ENCODE results near the gene TET2. TPM values are rescaled to one million over a fixed set of nuclear protein-coding genes. Genes with fewer than 3 reads are reported as not detected.

TET2 gene
- total RNA-seq, 4 donors from 2014 or later, result 22.0 to 31.5 (median 28.0) TPM

DNA sequence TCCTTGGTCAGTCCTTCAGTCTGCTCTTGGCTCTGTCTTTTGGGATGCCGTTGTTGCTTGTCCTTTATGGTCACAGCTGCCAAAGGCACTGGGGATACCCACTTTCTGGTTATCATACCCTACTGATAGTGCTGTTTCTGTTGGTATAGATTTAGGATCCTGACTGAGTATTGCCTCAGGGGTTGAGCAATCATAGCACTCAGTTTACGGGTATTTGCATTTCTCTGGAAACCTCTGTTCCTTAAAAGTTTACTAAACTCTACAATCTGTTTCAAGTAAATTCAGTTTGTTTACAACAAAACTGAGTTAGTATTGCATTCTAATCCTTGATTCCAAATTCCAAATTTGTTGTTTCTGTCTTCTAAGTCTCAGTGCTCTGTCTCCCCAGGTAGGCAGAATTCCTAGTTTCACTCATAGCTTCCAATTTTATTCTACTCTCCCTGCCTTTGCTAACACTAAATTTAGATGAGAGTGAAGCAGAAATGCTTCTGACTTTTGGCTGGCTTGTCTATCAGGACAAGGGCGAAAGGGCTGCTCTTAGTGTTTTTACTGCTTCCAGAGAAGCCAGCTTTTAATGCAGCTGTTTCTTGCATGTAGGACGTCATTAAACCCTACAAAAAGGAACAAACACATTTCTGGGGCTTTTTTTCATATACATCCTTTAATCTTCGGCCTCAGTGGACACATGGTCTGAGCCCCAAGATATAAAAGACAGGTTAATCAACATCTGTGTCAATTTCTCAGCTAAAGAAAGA, 17.2 kb upstream of the TET2 start:
- Histone ChIP-seq H3K4me3 (no peak overlapping the region), H3K36me3 (no peaks in the 10 kb centered on the region), H3K9me3 (no peaks in the 10 kb centered on the region), H3K27me3 (no peaks in the 10 kb centered on the region), H3K27ac (replicated peaks in 1 of 4) (no peak overlapping the region), H3K4me1 (no peaks in the 10 kb centered on the region)
- DNase-seq (ENCODE audit: extremely low spot score), result no peak
- no peak for TF ChIP-seq EP300 (IDR thresholded peaks at IDR 0.05)
- TF ChIP-seq POLR2A (IDR thresholded peaks at IDR 0.05; ENCODE audit: low read depth), result no peak
- TF ChIP-seq, protein P1, sequence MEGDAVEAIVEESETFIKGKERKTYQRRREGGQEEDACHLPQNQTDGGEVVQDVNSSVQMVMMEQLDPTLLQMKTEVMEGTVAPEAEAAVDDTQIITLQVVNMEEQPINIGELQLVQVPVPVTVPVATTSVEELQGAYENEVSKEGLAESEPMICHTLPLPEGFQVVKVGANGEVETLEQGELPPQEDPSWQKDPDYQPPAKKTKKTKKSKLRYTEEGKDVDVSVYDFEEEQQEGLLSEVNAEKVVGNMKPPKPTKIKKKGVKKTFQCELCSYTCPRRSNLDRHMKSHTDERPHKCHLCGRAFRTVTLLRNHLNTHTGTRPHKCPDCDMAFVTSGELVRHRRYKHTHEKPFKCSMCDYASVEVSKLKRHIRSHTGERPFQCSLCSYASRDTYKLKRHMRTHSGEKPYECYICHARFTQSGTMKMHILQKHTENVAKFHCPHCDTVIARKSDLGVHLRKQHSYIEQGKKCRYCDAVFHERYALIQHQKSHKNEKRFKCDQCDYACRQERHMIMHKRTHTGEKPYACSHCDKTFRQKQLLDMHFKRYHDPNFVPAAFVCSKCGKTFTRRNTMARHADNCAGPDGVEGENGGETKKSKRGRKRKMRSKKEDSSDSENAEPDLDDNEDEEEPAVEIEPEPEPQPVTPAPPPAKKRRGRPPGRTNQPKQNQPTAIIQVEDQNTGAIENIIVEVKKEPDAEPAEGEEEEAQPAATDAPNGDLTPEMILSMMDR (IDR thresholded peaks at IDR 0.05), result no peak
- TF ChIP-seq POLR2AphosphoS5 (IDR thresholded peaks at IDR 0.05), result no peak
- WGBS, result 78% methylated on average over 5 of the region's 5 CpGs
- intact Hi-C loops (cut with DNase I), result no loop called here

DNA sequence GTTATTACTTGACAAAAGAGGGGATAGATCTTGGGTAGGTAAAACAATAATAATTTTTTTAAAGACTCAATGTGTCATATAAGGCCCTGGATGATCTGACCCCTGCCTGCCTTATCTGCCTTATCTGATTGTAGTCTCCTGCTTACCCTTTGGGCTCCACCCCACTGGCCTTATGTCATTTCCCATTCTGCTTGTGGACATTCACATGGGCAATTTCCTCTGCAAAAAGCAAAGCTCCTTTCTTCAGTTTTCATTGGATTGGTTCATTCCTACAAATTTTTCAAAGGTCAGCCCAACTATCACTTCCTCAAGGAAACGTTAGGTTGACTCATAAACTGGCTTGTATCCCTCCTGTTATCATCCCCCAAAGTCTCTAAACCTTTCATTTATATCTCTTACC, 15.7 kb upstream of the TET2 start:
- Histone ChIP-seq H3K9me3 (no peaks in the 10 kb centered on the region), H3K36me3 (no peaks in the 10 kb centered on the region), H3K4me1 (no peaks in the 10 kb centered on the region), H3K27me3 (no peaks in the 10 kb centered on the region), H3K27ac (replicated peaks in 1 of 4) (no peak overlapping the region), H3K4me3 (no peak overlapping the region)
- no peak for TF ChIP-seq EP300 (IDR thresholded peaks at IDR 0.05)
- no peak for TF ChIP-seq POLR2A (IDR thresholded peaks at IDR 0.05; ENCODE audit: low read depth)
- TF ChIP-seq, protein P1 (IDR thresholded peaks at IDR 0.05), result no peak
- no peak for TF ChIP-seq POLR2AphosphoS5 (IDR thresholded peaks at IDR 0.05)
- intact Hi-C loops (cut with DNase I), result no loop called here
- no peak for DNase-seq (ENCODE audit: extremely low spot score)
- 64% methylated on average over 1 of the region's 1 CpG for WGBS

DNA sequence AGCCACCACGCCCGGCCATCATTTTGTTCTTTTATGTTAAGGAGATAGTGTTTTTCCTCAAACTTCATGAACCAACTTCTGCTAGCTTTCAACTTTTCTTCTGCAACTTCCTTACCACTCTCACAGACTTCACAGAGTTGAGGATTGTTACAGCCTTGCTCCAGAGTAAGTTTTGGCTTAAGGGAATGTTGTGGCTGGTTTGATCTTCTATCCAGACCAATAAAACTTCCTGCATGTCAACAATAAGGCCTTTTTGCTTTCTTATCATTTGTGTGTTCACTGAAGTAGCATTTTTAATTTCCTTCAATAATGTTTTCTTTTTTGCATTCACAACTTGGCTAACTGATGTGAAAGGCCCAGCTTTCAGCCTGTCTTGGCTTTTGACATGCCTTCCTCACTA, 12.7 kb upstream of the TET2 start:
- no peaks in the 10 kb centered on the region for H3K9me3 ChIP-seq
- WGBS, result 95% methylated on average over 2 of the region's 2 CpGs
- TF ChIP-seq, protein P1 (IDR thresholded peaks at IDR 0.05), result no peak
- TF ChIP-seq POLR2A (IDR thresholded peaks at IDR 0.05; ENCODE audit: low read depth) (no peak), POLR2AphosphoS5 (IDR thresholded peaks at IDR 0.05) (no peak), EP300 (IDR thresholded peaks at IDR 0.05) (no peak)
- no peaks in the 10 kb centered on the region for H3K36me3 ChIP-seq
- no peak overlapping the region for H3K4me3 ChIP-seq
- no peak overlapping the region for H3K27ac ChIP-seq (replicated peaks in 1 of 4)
- no peaks in the 10 kb centered on the region for H3K27me3 ChIP-seq
- no peaks in the 10 kb centered on the region for H3K4me1 ChIP-seq
- DNase-seq (ENCODE audit: extremely low spot score), result no peak
- intact Hi-C loops (cut with DNase I), result no loop called here

DNA sequence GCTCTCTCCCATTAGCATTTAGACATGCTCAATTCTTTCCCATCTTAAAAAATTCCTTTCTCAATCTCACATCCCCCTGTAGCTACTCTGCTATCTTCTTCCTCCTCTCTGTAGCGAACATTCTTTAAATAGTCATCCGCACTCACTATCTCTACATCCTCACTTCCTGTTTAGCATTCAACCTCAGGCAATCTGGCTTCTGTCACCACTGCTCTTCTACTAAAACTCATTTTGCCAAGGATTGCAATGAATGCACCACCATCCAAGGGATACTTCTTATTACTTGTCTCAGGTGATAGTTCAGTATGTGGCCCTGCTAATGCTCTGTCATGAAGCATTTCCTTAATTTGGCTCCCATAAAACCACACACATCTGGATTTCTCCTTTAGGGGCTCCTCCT, 10.9 kb upstream of the TET2 start:
- DNase-seq (ENCODE audit: extremely low spot score), result no peak
- Histone ChIP-seq H3K9me3 (no peaks in the 10 kb centered on the region), H3K4me1 (no peaks in the 10 kb centered on the region), H3K4me3 (no peak overlapping the region), H3K27me3 (no peaks in the 10 kb centered on the region), H3K36me3 (no peaks in the 10 kb centered on the region), H3K27ac (replicated peaks in 1 of 4) (no peak overlapping the region)
- TF ChIP-seq EP300 (IDR thresholded peaks at IDR 0.05), result no peak
- no peak for TF ChIP-seq POLR2AphosphoS5 (IDR thresholded peaks at IDR 0.05)
- TF ChIP-seq, protein P1 (IDR thresholded peaks at IDR 0.05), result no peak
- no peak for TF ChIP-seq POLR2A (IDR thresholded peaks at IDR 0.05; ENCODE audit: low read depth)
- intact Hi-C loops (cut with DNase I), result no loop called here
- 57% methylated on average over 2 of the region's 2 CpGs for WGBS
